Activated naive CD4-positive, alpha-beta T cell treated with anti-CD3 and anti-CD28 coated beads for 36 hours (primary cell): ENCODE data around the gene HEXIM1. TPM values are rescaled to one million over a fixed set of nuclear protein-coding genes. Genes with fewer than 3 reads are reported as not detected.

Source experiments
- CTCF ChIA-PET: fragments of 350-600 bp; sonication (Branson Sonifier 250); formaldehyde crosslinking; loops from one replicate; lab custom pipeline; 2021; ENCODE audit warnings: antibody characterized with exemption; lab: Charles Lee
- DNase-seq: peaks from one replicate; pipeline ENCODE4 v3.0.0-alpha.2; 2020
- H3K27ac Mint-ChIP-seq: one replicate; pipeline ENCODE4 v1.8.0; 2021; ENCODE audit warnings: mild to moderate bottlenecking, mixed read lengths
- H3K27me3 Mint-ChIP-seq: one replicate; pipeline ENCODE4 v1.8.0; 2021; ENCODE audit warnings: low read depth, mixed read lengths
- H3K36me3 Mint-ChIP-seq: one replicate; pipeline ENCODE4 v1.8.0; 2021; ENCODE audit warnings: low read depth, mixed read lengths
- H3K4me1 Mint-ChIP-seq: one replicate; pipeline ENCODE4 v1.8.0; 2021; ENCODE audit warnings: low read depth, mixed read lengths
- H3K4me3 Mint-ChIP-seq: one replicate; pipeline ENCODE4 v1.8.0; 2021; ENCODE audit warnings: mild to moderate bottlenecking, moderate library complexity, mixed read lengths
- H3K9me3 Mint-ChIP-seq: one replicate; pipeline ENCODE4 v1.8.0; 2021; ENCODE audit warnings: mixed read lengths
- intact Hi-C: fragments of 100-400 bp; cut with micrococcal nuclease; formaldehyde crosslinking; loops from one replicate; pipeline ENCODE4 v1.15.1; 2023
- total RNA-seq, 2 experiments: library from RNA; stranded (reverse); gene quantifications; one replicate each; pipeline ENCODE4 v1.2.3, GENCODE V29; 2021

Gene HEXIM1
- total RNA-seq, 2 experiments from 2014 or later, result 24.3 to 24.7 TPM

DNA sequence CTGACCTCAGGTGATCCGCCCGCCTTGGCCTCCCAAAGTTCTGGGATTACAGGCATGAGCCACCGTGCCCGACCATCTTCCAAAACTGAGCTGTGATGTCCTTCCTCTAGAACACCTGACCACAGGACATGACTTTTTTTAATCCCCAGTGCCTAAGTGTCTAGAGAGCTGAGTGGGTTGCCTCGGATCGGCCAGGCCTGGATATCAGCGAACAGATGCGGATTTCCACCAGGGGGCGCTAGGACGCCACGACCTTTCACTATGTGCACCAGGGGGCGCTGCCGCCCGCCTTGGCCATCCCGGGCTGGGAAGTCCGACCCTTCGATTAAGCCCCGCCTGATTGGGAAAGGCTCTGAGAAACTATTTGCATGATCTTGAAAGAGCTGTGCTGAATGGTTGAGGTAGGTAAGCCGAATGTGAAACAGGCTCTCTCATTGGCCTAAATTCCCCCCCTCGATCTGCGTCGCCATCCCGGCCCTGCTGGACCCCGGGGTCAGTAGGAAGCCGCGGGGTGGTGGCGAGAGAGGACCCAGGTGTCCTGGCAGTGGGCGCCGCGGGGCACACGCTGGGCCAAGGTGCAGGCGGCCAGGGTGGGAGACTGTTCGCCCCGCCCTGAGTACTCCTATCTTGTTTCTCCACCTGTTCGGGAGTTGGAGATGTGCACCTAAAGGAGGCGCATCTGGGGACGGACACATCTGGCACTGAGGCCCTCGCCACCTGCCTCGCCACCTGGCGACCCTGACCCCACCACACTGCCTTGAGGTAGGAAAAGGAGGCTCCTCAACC is 12.9 kb upstream of the HEXIM1 start, which contains the start of gene ACBD4:
Gene ACBD4, plus strand, starts transcription at position 496 of the 786 bp plus-strand sequence. CDS start 458 bp downstream, outside the sequence.
- peaks cover 8% of the 10 kb centered on the region for H3K4me1 Mint-ChIP-seq
- no peaks in the 10 kb centered on the region for H3K36me3 Mint-ChIP-seq
- H3K4me3 Mint-ChIP-seq, result peak within 1 kb of the TSS; percentile 90
- peaks cover 4% of the 10 kb centered on the region for H3K27me3 Mint-ChIP-seq
- intact Hi-C loops, result loop anchor here (1.0 kb wide), 6 partner anchors 13 to 360 kb away; partner anchors contain the start of genes HEXIM1 and HEXIM2
- DNase-seq, result peak; percentile 98
- H3K27ac Mint-ChIP-seq, result peak within 1 kb of the TSS; percentile 75
- CTCF ChIA-PET, result interaction anchor here (0.5 to 10.2 kb wide), 59 partner anchors 10 to 864 kb away, joined by 3 to 255 read pairs (median 4); partner anchors contain the start of genes HEXIM1, HEXIM2 and STH
- no peaks in the 10 kb centered on the region for H3K9me3 Mint-ChIP-seq

DNA sequence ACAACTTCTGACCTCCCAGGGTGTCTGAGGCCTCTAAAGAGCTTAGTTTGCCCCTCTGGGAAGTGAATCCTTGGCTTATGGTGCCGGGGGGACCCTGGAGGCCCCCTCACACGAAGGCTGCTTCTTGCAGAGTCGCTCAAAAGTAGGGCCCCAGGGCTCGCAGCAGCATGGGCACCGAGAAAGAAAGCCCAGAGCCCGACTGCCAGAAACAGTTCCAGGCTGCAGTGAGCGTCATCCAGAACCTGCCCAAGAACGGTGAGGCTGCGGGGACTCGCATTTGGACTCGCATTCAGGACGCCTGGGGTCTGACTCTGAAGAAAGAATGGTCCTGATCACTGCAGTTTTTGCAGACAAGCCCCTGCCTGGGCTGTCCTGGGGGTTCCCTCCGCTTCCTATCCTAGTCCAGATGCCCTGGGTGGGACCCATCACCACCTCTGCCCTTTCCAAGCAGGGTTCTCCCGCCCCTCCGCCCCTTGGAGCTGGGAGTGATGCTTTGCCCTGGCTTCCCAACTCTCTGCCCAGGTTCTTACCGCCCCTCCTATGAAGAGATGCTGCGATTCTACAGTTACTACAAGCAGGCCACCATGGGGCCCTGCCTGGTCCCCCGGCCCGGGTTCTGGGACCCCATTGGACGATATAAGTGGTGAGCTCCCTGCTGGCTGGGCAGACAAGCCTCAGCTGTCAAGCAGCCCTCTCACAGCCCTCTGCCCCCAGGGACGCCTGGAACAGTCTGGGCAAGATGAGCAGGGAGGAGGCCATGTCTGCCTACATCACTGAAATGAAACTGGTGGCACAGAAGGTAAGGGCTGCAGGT is 12.1 kb upstream of the HEXIM1 start:
- CTCF ChIA-PET, result interaction anchor here (0.5 to 10.2 kb wide), 57 partner anchors 9 to 863 kb away, joined by 3 to 255 read pairs (median 5); partner anchors contain the start of genes HEXIM1, HEXIM2 and STH
- Mint-ChIP-seq H3K4me1 (peaks cover 8% of the 10 kb centered on the region), H3K27me3 (peaks cover 3% of the 10 kb centered on the region), H3K4me3 (peak overlapping the region; percentile 90), H3K36me3 (no peaks in the 10 kb centered on the region), H3K9me3 (no peaks in the 10 kb centered on the region), H3K27ac (peak overlapping the region; percentile 75)
- intact Hi-C loops, result loop anchor here (1.0 kb wide), 6 partner anchors 12 to 361 kb away; partner anchors contain the start of genes HEXIM1 and HEXIM2
- no peak for DNase-seq

DNA sequence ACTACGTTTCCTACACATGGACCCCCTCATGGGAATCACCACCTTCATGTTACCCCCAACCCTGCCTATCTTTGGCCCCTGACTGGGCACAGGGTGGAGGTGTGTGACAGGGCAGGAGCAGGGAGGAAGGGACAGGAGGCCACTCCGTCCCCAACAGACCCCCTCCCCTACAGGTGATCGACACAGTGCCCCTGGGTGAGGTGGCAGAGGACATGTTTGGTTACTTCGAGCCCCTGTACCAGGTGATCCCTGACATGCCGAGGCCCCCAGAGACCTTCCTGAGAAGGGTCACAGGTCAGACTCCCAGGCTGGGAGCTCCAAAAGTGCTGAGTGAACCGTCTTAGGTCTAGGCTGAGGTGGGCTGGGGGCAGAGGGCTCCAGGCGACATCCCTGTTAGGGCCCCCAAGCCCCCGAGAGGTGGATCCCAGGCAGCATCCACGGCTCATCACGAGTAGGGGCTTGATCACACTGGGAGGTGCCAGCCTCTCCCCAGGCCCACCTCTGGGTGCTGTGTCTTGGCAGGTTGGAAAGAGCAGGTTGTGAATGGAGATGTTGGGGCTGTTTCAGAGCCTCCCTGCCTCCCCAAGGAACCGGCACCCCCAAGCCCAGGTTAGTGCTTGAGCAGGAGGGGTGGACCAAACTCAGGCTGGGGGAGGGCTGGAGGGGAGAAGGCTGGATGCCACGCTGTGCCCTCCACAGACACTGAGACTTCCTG is 11.3 kb upstream of the HEXIM1 start:
- Mint-ChIP-seq H3K36me3 (no peaks in the 10 kb centered on the region), H3K4me1 (peaks cover 8% of the 10 kb centered on the region), H3K27ac (no peak overlapping the region), H3K9me3 (no peaks in the 10 kb centered on the region), H3K27me3 (no peaks in the 10 kb centered on the region), H3K4me3 (peak overlapping the region; percentile 90)
- intact Hi-C loops, result no loop called here
- CTCF ChIA-PET, result interaction anchor here (0.5 to 10.2 kb wide), 6 partner anchors 18 to 264 kb away, joined by 3 to 255 read pairs (median 16); partner anchors contain the start of genes HEXIM1 and HEXIM2
- no peak for DNase-seq

DNA sequence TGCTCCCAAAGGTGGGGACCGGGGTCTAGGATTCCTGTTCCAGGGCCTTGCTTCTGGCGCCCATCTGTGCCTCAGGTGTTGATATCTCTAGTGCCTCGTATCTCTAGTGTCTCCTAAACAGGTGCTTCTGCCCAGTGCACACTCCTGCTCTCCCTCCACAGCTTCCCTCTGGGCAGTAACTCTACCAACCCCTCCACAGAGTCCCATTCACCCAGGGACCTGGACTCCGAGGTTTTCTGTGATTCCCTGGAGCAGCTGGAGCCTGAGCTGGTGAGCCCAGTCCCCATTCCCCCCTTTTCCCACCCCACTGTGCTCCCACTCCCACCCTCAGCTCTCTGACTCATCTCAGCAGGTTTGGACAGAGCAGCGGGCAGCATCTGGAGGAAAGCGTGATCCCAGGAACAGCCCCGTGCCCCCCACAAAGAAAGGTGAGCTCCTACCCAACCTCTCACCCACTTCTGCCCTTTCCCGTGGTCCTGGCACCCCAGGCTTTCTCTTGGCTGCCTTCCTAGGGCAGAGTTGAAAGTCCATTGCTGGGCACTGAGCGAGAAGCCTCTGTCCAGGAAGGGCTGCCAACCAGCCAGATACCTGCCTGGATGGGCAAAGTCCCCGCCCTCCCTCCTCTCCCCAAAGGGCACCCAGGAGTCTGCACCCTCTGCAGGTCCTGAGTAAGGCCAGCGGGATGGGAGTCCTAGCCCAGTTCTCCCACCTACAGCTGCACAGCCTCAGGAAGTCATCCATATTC is 10.5 kb upstream of the HEXIM1 start:
- no peaks in the 10 kb centered on the region for H3K36me3 Mint-ChIP-seq
- no peak overlapping the region for H3K4me3 Mint-ChIP-seq
- DNase-seq, result no peak
- CTCF ChIA-PET, result interaction anchor here (3.4 to 10.2 kb wide), 2 partner anchors 17 to 61 kb away, joined by 22 to 252 read pairs; partner anchors contain the start of genes HEXIM1 and HEXIM2
- H3K27ac Mint-ChIP-seq, result no peak overlapping the region
- H3K4me1 Mint-ChIP-seq, result peaks cover 8% of the 10 kb centered on the region
- intact Hi-C loops, result no loop called here
- no peaks in the 10 kb centered on the region for H3K9me3 Mint-ChIP-seq
- H3K27me3 Mint-ChIP-seq, result no peaks in the 10 kb centered on the region

DNA sequence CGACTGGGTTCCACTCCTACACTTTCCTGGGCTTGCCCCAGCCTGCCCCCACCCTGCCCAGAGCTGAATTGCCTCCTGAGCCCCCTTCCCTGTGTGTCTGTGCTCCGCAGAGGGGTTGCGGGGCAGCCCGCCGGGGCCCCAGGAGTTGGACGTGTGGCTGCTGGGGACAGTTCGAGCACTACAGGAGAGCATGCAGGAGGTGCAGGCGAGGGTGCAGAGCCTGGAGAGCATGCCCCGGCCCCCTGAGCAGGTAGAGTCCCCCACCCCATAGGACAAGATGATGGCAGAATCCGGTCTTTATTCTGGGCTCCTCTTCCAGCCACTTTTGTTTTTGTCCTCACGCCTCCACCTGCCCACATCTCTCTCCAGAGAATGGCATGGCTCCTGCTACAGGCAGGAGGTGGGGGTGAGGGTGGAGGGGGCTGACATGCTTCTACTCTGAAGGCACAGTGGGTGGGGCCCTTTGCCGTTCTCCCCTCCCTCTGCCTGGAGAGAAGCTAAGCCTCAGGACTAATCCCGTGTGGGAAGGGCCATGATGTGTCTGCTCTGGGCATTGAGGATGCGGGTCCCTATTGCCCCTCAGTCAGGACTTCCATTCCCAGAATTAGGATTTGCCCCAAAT is 9.3 kb upstream of the HEXIM1 start:
- Mint-ChIP-seq H3K27me3 (no peaks in the 10 kb centered on the region), H3K4me1 (peaks cover 12% of the 10 kb centered on the region), H3K36me3 (no peaks in the 10 kb centered on the region), H3K27ac (no peak overlapping the region), H3K4me3 (no peak overlapping the region), H3K9me3 (no peaks in the 10 kb centered on the region)
- CTCF ChIA-PET, result interaction anchor here (3.4 to 10.2 kb wide), 2 partner anchors 16 to 60 kb away, joined by 22 to 252 read pairs; partner anchors contain the start of genes HEXIM1 and HEXIM2
- intact Hi-C loops, result no loop called here
- DNase-seq, result no peak

DNA sequence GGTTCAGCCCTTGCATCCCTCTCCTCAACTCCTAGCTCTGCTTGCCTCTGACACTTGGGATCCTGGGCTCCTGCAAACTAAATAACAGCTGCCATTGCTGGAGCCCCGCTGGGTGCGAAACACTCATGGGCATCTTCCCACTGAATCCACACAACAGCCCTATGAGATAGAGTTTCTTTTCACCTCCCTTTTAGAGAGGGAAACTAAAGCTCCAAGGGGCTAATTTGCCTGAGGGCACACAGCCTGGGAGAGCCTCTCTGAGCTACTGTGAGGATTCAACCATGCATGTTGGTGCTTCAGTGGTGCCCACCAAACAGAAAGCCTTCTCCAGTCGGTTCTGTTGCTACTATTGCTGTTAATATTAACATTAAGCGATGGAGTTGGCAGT is 8.7 kb upstream of the HEXIM1 start:
- DNase-seq, result no peak
- Mint-ChIP-seq H3K27ac (no peak overlapping the region), H3K36me3 (no peaks in the 10 kb centered on the region), H3K27me3 (no peaks in the 10 kb centered on the region), H3K4me1 (peaks cover 14% of the 10 kb centered on the region), H3K4me3 (no peak overlapping the region), H3K9me3 (no peaks in the 10 kb centered on the region)
- CTCF ChIA-PET, result interaction anchor here (3.4 to 10.2 kb wide), 2 partner anchors 16 to 59 kb away, joined by 22 to 252 read pairs; partner anchors contain the start of genes HEXIM1 and HEXIM2
- intact Hi-C loops, result no loop called here

DNA sequence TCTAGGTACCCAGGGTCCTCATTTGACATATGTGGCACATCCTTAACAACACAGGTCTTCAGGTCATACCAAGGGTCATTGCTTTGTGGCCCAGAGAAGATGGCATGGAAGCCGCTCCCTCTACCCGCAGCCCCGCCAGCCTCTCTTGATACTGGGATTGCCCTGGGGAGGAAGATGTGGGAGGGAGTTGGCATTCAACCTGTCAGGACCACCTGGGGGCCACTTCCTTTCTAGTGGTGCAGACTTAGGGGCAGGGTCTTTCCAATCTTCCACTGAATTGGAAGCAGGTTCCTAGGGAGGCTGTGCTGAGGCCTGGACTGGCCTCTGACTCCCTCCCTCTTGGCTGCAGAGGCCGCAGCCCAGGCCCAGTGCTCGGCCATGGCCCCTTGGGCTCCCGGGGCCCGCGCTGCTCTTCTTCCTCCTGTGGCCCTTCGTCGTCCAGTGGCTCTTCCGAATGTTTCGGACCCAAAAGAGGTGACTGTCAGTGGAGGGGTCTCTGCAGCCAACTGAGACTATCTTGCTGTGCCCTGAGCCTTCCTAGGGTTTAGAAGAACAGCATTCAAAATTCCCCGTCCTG is 5.1 kb upstream of the HEXIM1 start:
- Mint-ChIP-seq H3K4me1 (peaks cover 33% of the 10 kb centered on the region), H3K36me3 (peaks cover 7% of the 10 kb centered on the region), H3K9me3 (no peaks in the 10 kb centered on the region), H3K27ac (peak overlapping the region; percentile 51), H3K27me3 (no peaks in the 10 kb centered on the region), H3K4me3 (peak overlapping the region; percentile 65)
- no peak for DNase-seq
- intact Hi-C loops, result no loop called here
- CTCF ChIA-PET, result interaction anchor here (2.1 to 3.7 kb wide), 2 partner anchors 8 to 55 kb away, joined by 8 to 25 read pairs; partner anchors contain the start of gene ACBD4

DNA sequence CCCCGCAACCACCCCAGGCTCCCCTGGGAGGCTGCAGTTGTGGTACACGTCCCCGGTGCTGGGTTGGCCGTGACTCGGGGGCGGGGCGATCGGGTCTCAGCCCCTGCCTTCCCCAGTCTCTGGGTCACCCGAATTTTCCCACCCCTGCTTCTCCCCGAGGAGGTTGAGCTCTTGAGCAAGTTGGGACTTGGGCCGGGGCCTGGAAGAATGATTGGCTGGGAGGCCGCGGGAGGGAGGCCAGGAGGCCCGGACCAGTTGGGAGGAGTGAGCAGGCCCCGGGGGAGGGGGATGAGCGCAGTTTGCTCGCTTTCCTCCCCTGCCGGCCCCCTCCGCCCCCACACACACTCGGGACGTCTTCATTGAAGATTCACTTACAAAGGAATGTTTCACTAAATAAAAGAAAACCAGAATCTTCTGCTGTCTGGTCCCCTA is 4.5 kb upstream of the HEXIM1 start:
- Mint-ChIP-seq H3K4me1 (peaks cover 33% of the 10 kb centered on the region), H3K9me3 (no peaks in the 10 kb centered on the region), H3K27ac (peak overlapping the region; percentile 53), H3K36me3 (peaks cover 7% of the 10 kb centered on the region), H3K27me3 (no peaks in the 10 kb centered on the region), H3K4me3 (peak overlapping the region; percentile 65)
- peak; percentile 48 for DNase-seq
- intact Hi-C loops, result no loop called here
- CTCF ChIA-PET, result interaction anchor here (2.1 to 3.7 kb wide), 2 partner anchors 8 to 54 kb away, joined by 8 to 25 read pairs; partner anchors contain the start of gene ACBD4

DNA sequence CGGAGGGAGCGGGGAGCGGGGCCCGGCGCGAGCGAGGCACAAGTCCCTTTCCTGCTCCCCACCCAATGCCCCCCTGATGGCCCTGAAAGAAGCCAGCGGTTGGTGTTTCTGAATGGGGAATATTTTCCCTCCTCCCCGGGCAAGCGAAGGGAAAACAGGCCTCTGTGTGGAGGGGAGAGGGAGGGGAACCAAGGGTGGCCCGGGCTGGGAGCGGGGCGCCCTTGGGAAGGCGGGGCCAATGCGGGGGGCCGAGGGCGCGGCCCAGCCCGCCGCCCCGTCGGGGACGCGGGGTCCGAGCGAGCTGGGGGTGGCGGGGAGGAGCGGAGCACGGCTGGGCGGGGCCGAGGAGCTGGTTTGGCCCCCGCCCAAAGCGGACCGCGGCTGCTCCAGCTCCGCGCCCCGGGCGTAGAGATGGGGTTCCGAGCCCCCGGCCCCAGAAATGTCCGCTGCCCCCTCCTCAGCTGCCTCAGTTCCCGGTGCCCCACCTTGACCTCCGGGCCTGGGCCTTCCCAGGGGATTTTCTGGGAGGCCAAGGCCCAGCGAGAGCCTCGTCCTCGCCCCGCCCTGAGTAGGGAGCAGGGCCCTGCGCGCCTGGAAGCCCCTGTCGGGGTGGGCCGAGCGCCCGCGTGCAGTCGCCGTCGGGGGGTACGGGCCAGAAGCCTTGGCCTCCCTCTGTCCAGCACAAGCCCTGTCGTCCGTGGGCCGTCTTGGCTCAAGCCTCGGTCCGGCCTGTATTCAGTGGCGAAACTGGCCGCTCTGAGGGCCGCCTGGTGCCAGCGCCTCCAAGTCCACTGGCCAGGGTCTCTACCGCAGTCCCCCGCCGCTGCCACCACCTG is 3.9 kb upstream of the HEXIM1 start:
- peaks cover 33% of the 10 kb centered on the region for H3K4me1 Mint-ChIP-seq
- DNase-seq, result no peak
- CTCF ChIA-PET, result interaction anchor here (0.6 to 3.7 kb wide), 4 partner anchors 9 to 96 kb away, joined by 3 to 25 read pairs (median 6); partner anchors contain the start of gene ACBD4
- no peaks in the 10 kb centered on the region for H3K27me3 Mint-ChIP-seq
- H3K4me3 Mint-ChIP-seq, result peak overlapping the region; percentile 65
- peaks cover 8% of the 10 kb centered on the region for H3K36me3 Mint-ChIP-seq
- intact Hi-C loops, result no loop called here
- no peaks in the 10 kb centered on the region for H3K9me3 Mint-ChIP-seq
- peak overlapping the region; percentile 53 for H3K27ac Mint-ChIP-seq
